Upper lobe of right lung (tissue), 1 donor: Measurements from ENCODE around the gene CASKIN2. TPM values are rescaled to one million over a fixed set of nuclear protein-coding genes. Genes with fewer than 3 reads are reported as not detected.
A peak's percentile ranks its signal among the peaks of the same experiment; 100 is the strongest.

ENCODE experiments used
- ATAC-seq: fragments of 200-7000 bp; cut with Tn5 transposase; one replicate; pipeline ENCODE4 v1.9.1; 2020; ENCODE audit warnings: mild to moderate bottlenecking, moderate library complexity
- DNase-seq: peaks from one replicate; pipeline ENCODE4 v3.0.0-alpha.2; 2020
- H3K27ac ChIP-seq: fragments of 200-600 bp; one replicate; pipeline ENCODE4 v1.8.0; 2022
- H3K27me3 ChIP-seq: fragments of 200-600 bp; one replicate; pipeline ENCODE4 v1.8.0; 2022; ENCODE audit warnings: mild to moderate bottlenecking
- H3K36me3 ChIP-seq: fragments of 200-600 bp; one replicate; pipeline ENCODE4 v1.8.0; 2022
- H3K4me1 ChIP-seq: fragments of 200-600 bp; one replicate; pipeline ENCODE4 v1.8.0; 2022
- H3K4me3 ChIP-seq: fragments of 200-600 bp; one replicate; pipeline ENCODE4 v1.8.0; 2022; ENCODE audit warnings: mild to moderate bottlenecking
- H3K9me3 ChIP-seq: fragments of 200-600 bp; one replicate; pipeline ENCODE4 v1.8.0; 2022
- intact Hi-C: fragments of 100-400 bp; cut with DNase I; formaldehyde crosslinking; loops from one replicate; pipeline ENCODE4 v1.11.0; 2022
- total RNA-seq: library from RNA; stranded (reverse); fragmentation: NEBNext Ultra II Directional; extraction: Animal tissue kit (Norgen Biotek cat#: 25700); gene quantifications from one replicate; pipeline ENCODE4 v1.2.1, GENCODE V29; 2021
- TF ChIP-seq, protein P1 (sequence below): fragments of 200-600 bp; IDR thresholded peaks from one replicate; pipeline ENCODE4 v1.8.0; 2022; ENCODE audit warnings: antibody characterized with exemption
- donor health status: DM: no; HTN: yes; CAD: no; lungs with severe emphysema.

The CASKIN2 gene
- total RNA-seq, 1 donor from 2014 or later, result 101 TPM

DNA sequence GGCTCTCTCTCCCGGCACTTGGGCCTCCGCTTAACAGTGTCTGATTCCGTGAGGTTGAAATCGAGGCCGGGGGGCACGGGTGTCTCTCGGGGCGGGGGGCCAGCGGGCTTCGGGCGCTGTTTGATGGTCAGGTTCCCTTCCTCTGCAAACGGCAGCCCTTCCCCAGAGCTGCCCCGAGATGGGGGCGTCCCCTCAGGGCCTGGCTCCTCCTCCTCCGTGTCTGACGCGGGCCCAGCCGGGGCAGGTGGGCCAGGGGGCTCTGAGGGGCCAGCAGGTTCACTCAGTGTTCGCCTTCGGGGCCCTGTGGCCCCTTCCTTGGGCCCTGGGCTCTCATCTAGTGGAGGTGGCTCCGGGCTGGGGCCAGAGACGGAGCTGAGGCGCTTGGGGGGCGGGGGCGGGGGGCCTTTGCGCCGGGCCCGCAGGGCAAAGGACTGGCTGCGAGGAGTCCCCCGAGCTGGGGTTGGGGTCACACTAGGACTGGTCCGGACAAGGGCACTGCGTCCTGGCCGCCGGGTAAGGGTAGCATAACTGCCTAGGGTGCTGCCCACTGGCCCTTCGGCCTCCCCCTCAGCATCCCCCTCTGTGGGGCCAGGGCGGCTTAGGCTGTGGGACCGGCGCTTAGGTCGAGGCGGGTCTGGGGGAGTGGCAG is 13.1 kb downstream of the CASKIN2 start:
- Histone ChIP-seq H3K36me3 (peaks cover 39% of the 10 kb centered on the region), H3K27ac (no peak overlapping the region), H3K4me1 (no peaks in the 10 kb centered on the region), H3K9me3 (no peaks in the 10 kb centered on the region), H3K4me3 (no peak overlapping the region), H3K27me3 (no peaks in the 10 kb centered on the region)
- intact Hi-C loops, result no loop called here
- DNase-seq (no peak), ATAC-seq (no peak)
- TF ChIP-seq, protein P1, sequence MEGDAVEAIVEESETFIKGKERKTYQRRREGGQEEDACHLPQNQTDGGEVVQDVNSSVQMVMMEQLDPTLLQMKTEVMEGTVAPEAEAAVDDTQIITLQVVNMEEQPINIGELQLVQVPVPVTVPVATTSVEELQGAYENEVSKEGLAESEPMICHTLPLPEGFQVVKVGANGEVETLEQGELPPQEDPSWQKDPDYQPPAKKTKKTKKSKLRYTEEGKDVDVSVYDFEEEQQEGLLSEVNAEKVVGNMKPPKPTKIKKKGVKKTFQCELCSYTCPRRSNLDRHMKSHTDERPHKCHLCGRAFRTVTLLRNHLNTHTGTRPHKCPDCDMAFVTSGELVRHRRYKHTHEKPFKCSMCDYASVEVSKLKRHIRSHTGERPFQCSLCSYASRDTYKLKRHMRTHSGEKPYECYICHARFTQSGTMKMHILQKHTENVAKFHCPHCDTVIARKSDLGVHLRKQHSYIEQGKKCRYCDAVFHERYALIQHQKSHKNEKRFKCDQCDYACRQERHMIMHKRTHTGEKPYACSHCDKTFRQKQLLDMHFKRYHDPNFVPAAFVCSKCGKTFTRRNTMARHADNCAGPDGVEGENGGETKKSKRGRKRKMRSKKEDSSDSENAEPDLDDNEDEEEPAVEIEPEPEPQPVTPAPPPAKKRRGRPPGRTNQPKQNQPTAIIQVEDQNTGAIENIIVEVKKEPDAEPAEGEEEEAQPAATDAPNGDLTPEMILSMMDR, result no peak

DNA sequence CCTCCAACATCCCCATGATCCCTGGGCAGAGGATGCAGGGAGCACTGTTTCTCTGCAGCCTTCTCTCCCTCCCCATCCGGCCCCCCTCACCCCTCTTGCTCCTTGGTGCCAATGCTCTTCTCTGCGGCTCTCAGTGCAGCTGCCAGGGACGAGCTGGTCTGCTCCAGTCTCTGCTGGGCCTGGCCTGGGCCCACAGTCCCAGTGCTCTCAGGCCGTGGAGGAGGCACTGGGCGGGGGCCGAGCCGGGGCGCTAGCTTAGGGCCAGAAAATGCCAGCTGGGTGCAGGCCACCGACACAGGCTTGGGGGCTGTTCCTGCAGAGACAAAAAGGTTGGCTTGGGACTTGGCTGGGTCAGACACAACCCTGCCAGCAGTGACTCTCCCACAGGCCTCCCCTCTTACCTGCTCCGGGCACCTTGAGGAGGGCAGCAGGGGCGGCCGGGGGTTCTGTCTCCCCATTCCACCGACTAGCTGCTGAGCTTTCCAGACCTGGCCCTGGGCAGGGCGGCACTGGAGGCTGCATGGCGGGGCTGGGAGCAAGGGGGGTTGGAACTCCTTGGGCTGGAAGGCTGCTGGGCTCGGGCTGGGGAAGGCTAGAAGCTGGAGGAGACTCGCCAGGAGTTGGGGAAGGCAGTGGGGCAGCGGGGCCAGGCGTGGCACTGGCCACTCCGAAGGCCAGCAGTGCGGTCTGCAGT is 13.8 kb downstream of the CASKIN2 start:
- Histone ChIP-seq H3K4me3 (no peak overlapping the region), H3K27me3 (no peaks in the 10 kb centered on the region), H3K27ac (no peak overlapping the region), H3K4me1 (no peaks in the 10 kb centered on the region), H3K9me3 (no peaks in the 10 kb centered on the region), H3K36me3 (peaks cover 39% of the 10 kb centered on the region)
- no peak for DNase-seq
- intact Hi-C loops, result no loop called here
- no peak for ATAC-seq
- TF ChIP-seq, protein P1, result no peak

DNA sequence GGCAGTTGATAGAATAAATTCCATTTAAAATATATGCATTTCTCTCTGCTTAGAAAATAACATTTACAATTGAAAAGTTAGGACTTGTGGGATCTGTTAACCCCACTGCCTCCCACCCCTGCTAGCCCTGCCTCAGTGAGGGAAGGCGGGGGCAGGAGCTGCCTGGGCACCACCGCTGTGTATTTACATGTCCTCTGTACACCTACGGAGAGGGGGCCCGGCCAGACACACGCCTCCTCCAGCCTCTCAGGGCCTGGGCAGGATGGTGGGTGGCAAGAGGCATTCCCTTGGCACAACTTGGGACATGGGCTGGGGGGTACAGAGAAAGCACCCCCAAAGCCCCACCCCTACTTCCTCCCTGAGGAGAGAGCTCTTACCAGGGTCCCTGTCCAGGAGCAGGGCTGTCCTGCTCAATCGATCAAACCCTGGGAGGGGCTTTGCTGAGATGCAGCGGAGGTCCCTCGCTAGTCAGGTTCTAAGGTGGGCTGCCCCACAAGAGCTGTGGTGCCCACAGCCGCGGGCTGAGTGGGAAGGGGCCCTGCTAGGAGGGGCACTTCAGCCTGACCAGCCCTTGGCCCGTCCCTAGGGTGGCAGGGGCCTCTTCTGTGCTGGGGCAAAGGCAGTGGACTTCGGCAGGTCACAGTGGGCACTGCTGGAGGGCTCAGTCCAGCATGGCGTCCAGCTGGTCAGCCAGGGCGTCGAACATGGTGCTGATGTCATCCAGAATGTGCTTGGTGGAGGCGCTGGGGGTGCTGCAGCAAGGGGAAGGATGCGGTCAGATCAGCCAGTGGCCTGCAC is 14.7 kb downstream of the CASKIN2 start:
- ATAC-seq (no peak), DNase-seq (no peak)
- H3K4me3 ChIP-seq, result no peak overlapping the region
- H3K9me3 ChIP-seq, result no peaks in the 10 kb centered on the region
- intact Hi-C loops, result no loop called here
- no peak overlapping the region for H3K27ac ChIP-seq
- no peaks in the 10 kb centered on the region for H3K4me1 ChIP-seq
- no peaks in the 10 kb centered on the region for H3K27me3 ChIP-seq
- TF ChIP-seq, protein P1, result no peak
- peaks cover 36% of the 10 kb centered on the region for H3K36me3 ChIP-seq

DNA sequence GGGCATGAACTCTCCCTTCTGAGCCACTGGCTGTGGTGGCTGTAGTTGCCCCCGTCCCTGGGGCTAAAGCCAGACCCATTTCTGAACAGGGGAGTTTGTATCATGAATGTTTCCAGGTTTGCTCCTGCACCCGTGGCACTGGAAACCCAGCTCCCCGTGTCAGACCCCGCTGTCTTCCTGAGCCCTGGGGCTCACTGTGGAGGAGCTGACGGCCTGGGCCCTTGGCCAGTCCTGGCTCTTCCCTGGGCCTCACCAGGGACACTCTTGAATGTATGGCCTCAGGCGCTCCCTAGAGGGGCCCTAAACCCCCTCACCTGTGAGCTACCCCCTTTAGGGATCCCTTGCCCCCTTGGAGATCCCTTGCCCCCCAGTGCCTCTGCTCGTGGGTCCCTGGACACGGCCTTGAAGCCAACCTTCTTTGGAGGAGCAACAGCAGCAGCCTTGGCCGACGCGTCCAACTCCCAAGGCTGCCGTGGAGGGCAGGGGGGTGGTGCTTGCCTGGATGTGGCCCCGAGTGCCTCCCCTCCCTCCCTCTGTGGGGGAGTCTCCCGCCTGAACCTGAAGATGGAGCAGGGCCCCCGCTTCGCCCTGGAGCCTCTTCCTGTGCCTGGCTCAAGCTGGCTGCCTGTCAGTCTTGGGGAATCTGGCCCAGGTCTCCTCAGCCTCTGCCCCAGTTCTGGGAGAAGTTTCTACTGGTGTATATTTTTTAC is 15.9 kb downstream of the CASKIN2 start:
- peak overlapping the region; percentile 4 for H3K27ac ChIP-seq
- no peaks in the 10 kb centered on the region for H3K4me1 ChIP-seq
- no peaks in the 10 kb centered on the region for H3K27me3 ChIP-seq
- H3K36me3 ChIP-seq, result peaks cover 36% of the 10 kb centered on the region
- no peak for DNase-seq
- TF ChIP-seq, protein P1, result no peak
- no peak overlapping the region for H3K4me3 ChIP-seq
- no peak for ATAC-seq
- intact Hi-C loops, result no loop called here
- no peaks in the 10 kb centered on the region for H3K9me3 ChIP-seq

DNA sequence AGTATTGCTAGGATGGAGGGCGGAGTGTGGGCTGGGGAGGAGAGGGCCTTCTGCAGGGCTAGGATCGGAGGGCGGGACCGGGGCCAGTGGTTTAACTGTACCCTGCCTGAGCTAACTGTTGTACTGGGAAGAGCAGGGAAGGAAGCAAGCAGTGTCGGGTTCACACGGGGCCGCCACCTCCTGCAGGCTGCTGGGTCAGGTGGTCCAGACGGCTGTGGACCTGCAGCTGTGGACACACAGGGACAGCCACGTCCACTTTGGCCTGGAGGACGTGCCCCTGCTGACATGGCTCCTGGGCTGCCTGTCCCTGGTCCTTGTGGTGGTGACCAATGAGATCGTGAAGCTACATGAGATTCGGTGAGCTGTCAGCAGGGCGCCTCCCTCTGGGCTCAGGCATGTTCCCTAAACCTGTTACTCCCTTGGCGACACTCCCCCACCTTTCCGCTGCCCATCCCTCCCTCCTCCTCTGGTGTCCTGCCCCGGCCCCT is 16.6 kb downstream of the CASKIN2 start:
- intact Hi-C loops, result no loop called here
- TF ChIP-seq, protein P1, result no peak
- Histone ChIP-seq H3K27ac (peak overlapping the region; percentile 4), H3K4me3 (no peak overlapping the region), H3K9me3 (no peaks in the 10 kb centered on the region), H3K36me3 (peaks cover 43% of the 10 kb centered on the region), H3K27me3 (no peaks in the 10 kb centered on the region), H3K4me1 (no peaks in the 10 kb centered on the region)
- no peak for DNase-seq
- peak; percentile 3 for ATAC-seq
